NOMO-1 treated with DMSO at 0.1 percent for 48 hours (cell line): Measurements from ENCODE around the gene PHF12.

Experiments used
- DNase-seq: peaks from one replicate; lab custom pipeline; 2025; ENCODE audit not compliant: unreplicated experiment; lab: John Stamatoyannopoulos, UW

PHF12 gene

GRCh38 chr17:28862561-28862960 lies 88.8 kb downstream of the PHF12 start:
- no peak for DNase-seq

DNA sequence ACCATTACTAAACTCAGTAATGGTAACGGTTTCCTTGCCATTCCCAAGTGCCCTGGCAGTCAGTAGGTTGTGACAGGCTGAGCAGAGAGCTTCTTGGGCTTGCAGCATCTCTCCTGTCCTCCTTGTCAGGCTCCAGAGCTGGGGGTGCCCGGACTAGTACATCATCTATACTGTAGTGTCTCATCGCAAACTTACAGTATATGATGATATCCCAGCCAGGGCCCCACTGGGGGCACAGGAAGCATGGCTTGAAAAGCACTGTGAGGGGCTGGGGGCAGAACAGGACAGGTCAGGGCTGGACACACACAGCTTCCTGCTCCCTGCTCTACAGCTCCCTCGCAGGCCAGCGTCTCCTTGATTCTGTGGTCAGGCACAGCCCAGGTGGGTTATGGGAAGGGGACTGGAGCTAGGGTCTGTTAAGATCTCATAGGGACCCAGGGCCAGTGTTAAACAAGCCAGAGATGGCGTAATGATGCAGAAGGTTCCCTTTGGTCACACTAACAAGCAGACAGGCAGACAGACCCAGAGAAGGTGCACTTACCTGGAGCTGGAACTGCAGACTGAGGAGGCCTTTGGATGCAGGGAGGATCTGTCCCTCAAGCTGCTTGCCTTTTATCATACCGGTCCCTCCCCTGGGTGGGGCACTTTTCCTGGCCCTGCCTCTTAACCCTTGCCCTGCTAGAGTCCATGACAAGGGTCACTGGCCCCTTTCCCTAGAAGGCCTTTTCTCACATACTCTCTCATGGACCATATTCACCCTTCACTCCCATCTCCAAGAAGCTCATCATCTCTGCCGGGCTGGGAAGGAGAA lies 89.7 kb downstream of the PHF12 start:
- no peak for DNase-seq

GRCh38 chr17:28860363-28860808 lies 90.9 kb downstream of the PHF12 start:
- no peak for DNase-seq

DNA sequence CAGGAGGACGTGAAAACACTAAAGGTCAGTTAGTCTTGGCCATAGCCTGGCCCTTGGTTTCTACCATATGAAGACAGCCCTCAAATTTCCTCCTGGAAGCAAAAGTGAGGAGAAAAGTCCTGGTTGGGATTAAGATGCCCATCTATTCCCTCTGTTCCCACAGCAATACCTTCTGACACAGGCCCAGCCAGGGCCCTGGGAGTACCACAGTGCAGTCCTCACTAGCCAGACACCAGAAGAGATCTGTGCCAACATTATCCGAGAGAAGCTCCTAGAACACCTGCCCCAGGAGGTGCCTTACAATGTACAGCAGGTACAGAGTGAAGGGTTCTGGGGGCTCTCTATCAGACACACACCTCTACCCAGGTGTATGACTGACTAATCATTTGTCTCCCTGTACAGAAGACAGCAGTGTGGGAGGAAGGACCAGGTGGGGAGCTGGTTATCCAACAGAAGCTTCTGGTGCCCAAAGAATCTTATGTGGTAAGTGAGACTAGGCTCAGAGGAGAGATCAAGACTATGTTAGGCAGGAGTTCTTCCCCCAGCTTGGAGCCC lies 92.4 kb downstream of the PHF12 start:
- DNase-seq = no peak

DNA sequence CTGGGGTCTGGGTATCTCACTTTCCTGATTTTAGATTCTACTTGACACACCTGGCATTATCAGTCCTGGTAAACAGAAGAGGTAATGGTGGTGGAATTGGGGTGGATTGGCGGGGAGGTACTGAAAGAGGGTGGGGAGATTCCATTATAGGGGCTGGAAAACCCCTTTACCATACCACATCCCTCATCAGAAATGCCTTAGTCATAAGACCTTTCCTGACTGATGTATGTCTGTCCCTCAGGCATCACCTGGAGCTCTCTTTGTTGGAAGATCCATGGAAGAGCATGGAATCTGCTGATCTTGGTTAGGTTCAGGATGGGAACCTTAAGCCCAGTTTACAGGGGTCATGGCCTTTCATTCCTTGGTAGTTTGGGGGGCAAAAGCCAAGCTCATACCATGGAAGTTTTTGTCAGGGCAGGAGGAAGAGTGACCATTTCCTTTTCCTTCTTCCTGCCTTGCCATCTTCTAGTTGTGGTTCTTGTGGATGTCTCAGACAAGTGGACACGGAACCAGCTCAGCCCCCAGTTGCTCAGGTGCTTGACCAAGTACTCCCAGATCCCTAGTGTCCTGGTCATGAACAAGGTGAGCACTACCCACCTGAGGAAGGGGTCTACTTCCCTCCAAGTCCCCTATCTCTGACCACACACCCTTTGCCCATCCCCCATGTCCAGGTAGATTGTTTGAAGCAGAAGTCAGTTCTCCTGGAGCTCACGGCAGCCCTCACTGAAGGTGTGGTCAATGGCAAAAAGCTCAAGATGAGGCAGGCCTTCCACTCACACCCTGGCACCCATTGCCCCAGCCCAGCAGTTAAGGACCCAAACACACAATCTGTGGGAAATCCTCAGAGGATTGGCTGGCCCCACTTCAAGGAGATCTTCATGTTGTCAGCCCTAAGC lies 93.2 kb downstream of the PHF12 start:
- no peak for DNase-seq

DNA sequence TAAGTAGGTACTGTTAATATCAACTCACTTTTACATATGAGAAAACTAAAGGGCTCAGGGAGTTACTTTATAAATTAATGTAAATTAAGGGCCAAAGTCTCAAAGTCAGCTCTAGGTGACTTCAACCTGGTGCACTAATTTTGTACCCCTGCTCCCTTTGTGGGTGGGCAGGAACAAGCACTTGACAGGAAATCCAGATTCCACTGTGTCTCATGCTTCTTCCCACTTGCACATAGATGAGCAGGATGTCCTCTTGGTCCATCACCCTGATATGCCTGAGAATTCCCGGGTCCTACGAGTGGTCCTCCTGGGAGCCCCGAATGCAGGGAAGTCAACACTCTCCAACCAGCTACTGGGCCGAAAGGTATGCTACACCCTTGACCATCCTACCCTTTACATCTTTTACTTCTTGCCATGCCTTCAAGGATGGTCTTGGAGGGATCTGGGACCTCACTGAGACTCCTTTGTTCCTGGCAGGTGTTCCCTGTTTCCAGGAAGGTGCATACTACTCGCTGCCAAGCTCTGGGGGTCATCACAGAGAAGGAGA lies 95.2 kb downstream of the PHF12 start:
- no peak for DNase-seq

- no peak for DNase-seq
Measured at GRCh38 chr17:28855336-28855679, 96.0 kb downstream of the PHF12 start.
